A673 (cell line): ENCODE results near the gene CRLF3.

ENCODE experiments used
- EZH2 ChIP-seq: fragments of 200-600 bp; sonication (generic); IDR thresholded peaks from 2 replicates; pipeline ENCODE4 v1.6.1; 2017; ENCODE audit warnings: borderline replicate concordance, low read depth, mild to moderate bottlenecking, mixed read lengths, antibody characterized with exemption, low read length; ENCODE audit not compliant: poor library complexity, severe bottlenecking
- TF ChIP-seq, protein P1 (sequence below): fragments of 300-800, 200-600 bp; sonication (generic); conservative IDR thresholded peaks from 2 replicates; pipeline ENCODE4 v1.5.1; 2017; ENCODE audit warnings: low read depth, mild to moderate bottlenecking, antibody characterized with exemption, low read length, moderate library complexity, mixed read lengths

DNA sequence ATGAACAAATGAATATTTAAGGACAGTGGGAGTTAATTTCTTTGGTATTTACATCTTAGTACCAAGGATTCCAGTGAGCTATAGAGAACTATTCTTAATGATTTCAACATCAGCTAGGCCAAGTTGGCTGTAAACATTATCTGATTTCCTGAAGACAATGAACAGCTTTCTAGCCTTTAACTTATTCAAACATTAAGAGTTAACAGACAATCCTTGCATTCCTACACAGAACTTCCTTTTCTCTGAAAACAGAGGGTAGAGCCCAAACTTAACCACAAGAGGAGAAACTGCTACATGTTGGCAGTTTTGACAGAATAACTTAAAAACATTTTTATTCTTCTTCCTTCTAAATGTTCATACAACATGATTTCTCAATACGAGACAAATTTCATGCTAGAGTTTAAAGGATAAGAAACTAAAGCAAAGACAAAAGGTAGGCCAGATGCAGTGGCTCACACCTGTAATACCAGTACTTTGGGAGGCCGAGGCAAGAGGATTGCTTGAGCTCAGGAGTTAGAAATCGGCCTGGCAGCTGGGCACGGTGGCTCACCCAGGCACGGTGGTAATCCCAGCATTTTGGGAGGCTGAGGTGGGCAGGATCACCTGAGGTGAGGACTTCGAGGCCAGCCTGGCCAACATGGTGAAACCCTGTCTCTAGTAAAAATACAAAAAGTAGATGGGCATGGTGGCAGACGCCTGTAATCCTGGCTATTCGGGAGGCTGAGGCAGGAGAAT is 4.4 kb downstream of the CRLF3 start:
- TF ChIP-seq, protein P1, sequence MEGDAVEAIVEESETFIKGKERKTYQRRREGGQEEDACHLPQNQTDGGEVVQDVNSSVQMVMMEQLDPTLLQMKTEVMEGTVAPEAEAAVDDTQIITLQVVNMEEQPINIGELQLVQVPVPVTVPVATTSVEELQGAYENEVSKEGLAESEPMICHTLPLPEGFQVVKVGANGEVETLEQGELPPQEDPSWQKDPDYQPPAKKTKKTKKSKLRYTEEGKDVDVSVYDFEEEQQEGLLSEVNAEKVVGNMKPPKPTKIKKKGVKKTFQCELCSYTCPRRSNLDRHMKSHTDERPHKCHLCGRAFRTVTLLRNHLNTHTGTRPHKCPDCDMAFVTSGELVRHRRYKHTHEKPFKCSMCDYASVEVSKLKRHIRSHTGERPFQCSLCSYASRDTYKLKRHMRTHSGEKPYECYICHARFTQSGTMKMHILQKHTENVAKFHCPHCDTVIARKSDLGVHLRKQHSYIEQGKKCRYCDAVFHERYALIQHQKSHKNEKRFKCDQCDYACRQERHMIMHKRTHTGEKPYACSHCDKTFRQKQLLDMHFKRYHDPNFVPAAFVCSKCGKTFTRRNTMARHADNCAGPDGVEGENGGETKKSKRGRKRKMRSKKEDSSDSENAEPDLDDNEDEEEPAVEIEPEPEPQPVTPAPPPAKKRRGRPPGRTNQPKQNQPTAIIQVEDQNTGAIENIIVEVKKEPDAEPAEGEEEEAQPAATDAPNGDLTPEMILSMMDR, result no peak
- no peak for TF ChIP-seq EZH2
